ENCODE results near the gene CACNA1C.

DNA sequence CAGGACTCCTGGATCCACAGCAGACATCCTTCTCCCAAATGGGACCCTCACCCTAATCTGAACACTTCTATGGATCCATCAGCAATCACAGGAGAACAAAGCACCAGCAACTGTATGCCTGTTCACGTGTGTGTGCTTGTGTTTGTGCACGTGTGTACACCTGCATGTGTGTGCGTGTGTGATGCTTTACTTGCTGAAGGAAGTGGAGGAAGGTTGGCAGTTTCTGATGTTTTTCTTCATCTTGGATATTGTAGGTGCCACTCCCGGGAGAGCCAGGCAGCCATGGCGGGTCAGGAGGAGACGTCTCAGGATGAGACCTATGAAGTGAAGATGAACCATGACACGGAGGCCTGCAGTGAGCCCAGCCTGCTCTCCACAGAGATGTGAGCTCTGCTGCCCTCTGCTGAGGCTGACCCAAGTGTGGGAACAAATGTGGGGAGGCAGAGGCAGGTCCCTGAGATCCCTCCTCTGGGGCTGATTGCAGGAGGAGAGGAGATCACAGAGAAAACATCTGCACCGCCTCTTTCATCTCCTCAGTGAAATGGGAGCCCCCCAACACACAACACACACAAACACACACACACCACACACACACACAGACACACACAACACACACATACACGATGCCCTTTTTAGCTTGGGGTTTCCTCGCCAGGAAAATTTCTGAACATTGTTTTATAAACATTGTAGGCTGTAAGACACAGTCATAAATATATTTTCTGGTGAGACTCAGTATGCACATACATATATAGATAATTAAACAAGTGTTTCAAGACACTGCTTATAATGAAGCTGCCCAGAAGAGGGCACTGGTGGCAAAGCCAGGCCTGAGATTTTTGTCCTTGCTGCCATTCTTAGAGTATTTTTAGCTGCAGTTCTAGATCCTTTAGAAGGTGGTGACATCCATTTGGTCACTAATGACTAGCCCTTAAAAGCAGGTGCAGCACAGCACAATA, 629.8 kb downstream of the CACNA1C start:
- TF ChIP-seq, protein P1, sequence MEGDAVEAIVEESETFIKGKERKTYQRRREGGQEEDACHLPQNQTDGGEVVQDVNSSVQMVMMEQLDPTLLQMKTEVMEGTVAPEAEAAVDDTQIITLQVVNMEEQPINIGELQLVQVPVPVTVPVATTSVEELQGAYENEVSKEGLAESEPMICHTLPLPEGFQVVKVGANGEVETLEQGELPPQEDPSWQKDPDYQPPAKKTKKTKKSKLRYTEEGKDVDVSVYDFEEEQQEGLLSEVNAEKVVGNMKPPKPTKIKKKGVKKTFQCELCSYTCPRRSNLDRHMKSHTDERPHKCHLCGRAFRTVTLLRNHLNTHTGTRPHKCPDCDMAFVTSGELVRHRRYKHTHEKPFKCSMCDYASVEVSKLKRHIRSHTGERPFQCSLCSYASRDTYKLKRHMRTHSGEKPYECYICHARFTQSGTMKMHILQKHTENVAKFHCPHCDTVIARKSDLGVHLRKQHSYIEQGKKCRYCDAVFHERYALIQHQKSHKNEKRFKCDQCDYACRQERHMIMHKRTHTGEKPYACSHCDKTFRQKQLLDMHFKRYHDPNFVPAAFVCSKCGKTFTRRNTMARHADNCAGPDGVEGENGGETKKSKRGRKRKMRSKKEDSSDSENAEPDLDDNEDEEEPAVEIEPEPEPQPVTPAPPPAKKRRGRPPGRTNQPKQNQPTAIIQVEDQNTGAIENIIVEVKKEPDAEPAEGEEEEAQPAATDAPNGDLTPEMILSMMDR (IDR thresholded peaks at IDR 0.05) = peak in 2 of 3 experiments; percentile 15 to 23
- no peak for TF ChIP-seq EP300 (IDR thresholded peaks at IDR 0.05)
